D721Med (cell line): ENCODE results near the gene TRPM1.

Experiments
- DNase-seq: peaks from one replicate; pipeline ENCODE4 v3.0.0; 2011; ENCODE audit warnings: low spot score; ENCODE audit not compliant: insufficient read length
- FAIRE-seq: peaks from 2 replicates; lab custom pipeline; 2011; peaks lifted over from hg19 to GRCh38; lab: Jason Lieb, UNC
- TF ChIP-seq, protein P1 (sequence below): IDR thresholded peaks from 2 replicates; pipeline ENCODE4 v1.5.1; 2012; ENCODE audit warnings: mild to moderate bottlenecking, control low read depth; ENCODE audit not compliant: insufficient read depth; ENCODE audit errors: missing control alignments

The TRPM1 gene

DNA sequence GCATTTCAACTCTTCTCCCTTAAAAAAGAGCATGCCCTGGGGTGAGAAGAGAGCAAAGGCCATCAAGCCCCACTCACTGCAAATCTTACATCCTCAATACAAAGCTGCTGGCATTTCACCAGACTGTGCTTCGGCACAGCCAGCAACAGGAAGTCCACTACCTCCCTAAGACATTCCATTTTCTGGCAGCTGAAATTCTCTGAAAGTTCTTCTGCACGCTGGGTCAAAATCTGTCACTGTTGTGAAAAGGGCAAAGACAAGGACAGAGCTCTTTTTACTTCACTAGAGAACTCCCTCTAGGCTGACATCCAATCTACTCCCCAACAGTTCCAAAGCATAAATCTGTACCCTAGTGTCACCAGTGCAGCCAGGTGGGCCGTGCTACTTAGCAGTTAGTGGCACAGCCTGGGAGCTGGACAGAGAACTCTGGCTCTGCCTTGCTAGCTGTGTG, 116.4 kb downstream of the TRPM1 start:
- no peak for DNase-seq
- TF ChIP-seq, protein P1, sequence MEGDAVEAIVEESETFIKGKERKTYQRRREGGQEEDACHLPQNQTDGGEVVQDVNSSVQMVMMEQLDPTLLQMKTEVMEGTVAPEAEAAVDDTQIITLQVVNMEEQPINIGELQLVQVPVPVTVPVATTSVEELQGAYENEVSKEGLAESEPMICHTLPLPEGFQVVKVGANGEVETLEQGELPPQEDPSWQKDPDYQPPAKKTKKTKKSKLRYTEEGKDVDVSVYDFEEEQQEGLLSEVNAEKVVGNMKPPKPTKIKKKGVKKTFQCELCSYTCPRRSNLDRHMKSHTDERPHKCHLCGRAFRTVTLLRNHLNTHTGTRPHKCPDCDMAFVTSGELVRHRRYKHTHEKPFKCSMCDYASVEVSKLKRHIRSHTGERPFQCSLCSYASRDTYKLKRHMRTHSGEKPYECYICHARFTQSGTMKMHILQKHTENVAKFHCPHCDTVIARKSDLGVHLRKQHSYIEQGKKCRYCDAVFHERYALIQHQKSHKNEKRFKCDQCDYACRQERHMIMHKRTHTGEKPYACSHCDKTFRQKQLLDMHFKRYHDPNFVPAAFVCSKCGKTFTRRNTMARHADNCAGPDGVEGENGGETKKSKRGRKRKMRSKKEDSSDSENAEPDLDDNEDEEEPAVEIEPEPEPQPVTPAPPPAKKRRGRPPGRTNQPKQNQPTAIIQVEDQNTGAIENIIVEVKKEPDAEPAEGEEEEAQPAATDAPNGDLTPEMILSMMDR, result no peak
- FAIRE-seq, result no peak

GRCh38 chr15:30984542-30984941, 117.0 kb downstream of the TRPM1 start:
- TF ChIP-seq, protein P1, result no peak
- DNase-seq (peak; percentile 46), FAIRE-seq (peak; percentile 90)

GRCh38 chr15:30984118-30984517, 117.4 kb downstream of the TRPM1 start:
- FAIRE-seq (no peak), DNase-seq (no peak)
- TF ChIP-seq, protein P1, result no peak

DNA sequence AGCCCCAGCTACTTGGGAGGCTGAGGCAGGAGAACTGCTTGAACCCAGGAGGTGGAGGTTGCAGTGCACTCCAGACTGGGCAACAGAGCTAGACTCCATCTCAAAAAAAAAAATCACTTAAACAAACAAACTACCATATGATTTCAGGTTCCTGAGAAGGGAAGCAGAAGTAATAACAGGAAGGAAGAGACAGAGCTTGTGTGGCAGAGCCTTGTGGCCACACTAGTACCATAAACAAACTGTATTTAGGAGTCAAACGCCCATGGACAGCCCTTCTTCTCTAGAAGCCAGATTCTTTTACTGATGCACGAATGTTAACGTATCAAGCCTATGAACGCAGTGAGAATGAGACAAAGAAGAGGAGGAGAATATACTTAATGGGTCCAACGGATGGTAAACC, 122.1 kb downstream of the TRPM1 start:
- TF ChIP-seq, protein P1, result no peak
- FAIRE-seq, result no peak
- DNase-seq, result no peak

DNA sequence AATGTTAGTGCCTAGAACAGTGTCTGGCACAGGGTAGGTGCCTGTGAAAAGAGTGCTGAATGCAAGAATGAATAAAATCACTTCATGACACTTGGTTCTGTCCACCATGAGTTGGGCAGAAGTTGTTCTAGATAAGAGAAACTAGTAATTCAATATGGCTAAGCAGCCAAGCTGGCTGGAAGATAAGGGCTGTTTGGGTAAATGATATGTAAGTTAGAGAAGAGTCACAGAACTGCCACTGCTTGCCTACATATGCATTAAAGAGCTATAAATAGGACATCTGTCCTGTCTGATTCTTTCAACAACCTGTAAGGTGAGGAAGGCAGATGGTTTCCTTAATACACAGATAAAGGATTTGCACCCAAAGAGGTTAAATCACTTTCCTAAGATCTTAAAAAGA, 123.2 kb downstream of the TRPM1 start:
- TF ChIP-seq, protein P1, result no peak
- DNase-seq (no peak), FAIRE-seq (no peak)

DNA sequence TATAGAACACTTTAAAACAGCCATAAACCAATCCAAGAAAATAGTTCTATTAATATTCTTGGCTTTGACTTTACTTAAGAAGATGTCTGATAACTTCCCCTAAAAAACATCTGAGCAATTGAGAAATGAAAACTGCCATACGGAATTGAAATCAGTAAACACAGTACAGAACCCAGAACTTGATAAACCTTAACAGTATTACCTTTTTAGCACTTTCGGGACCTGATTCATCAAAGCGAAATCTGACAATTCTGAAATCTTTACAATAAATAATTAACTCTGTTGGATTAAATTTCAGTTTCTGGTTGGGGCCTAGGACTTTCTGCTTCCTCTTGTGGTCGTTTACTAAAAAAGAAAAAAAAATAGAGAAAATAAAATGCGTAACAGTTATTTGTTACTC, 127.4 kb downstream of the TRPM1 start:
- no peak for FAIRE-seq
- TF ChIP-seq, protein P1, result no peak
- no peak for DNase-seq

GRCh38 chr15:30973379-30973778, 128.1 kb downstream of the TRPM1 start:
- DNase-seq (no peak), FAIRE-seq (no peak)
- TF ChIP-seq, protein P1, result no peak
